GM13977 (cell line): ENCODE data around the gene TVP23B.
"Not testable (repeated sequence)": the region's sequence is repeated elsewhere in the genome, so short reads cannot be mapped to it uniquely, and the experiment has no call there.

Experiments used
- DNase-seq: peaks from one replicate; pipeline ENCODE4 v3.0.0; 2012; ENCODE audit warnings: low spot score
- in situ Hi-C: fragments of 300-500 bp; cut with MboI; formaldehyde crosslinking; loops from one replicate; pipeline ENCODE4 v1.12.0; 2022; ENCODE audit warnings: low sequenced_read_pairs, low pct_unique_long_range_greater_than_20kb, mixed read lengths, inconsistent platforms; ENCODE audit not compliant: unreplicated experiment
- TF ChIP-seq, protein P1 (sequence below): IDR thresholded peaks from 2 replicates; pipeline ENCODE4 v1.5.1; 2012; ENCODE audit warnings: mild to moderate bottlenecking, control low read depth; ENCODE audit not compliant: insufficient read depth; ENCODE audit errors: extremely low read depth, missing control alignments

Gene TVP23B

DNA sequence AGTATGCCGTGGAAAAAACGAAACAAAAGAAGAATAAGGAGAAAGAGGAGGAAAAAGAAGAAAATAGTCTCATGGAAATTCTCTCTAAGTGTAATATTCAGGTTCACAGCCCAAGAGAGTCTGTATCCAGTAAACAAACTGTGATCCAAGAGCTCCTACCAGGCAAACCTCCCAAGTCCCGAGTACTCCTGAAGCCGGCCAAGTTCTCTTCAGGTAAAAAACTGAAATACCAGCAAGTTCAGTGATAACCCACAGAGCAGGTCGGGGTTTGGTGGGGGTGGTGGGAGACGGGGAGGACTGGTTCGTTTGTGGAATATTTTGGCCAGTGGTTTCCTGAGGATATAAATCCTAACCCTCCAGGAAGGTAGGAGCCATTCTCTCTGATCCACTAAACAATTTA lies 8.5 kb upstream of the TVP23B start:
- TF ChIP-seq, protein P1, sequence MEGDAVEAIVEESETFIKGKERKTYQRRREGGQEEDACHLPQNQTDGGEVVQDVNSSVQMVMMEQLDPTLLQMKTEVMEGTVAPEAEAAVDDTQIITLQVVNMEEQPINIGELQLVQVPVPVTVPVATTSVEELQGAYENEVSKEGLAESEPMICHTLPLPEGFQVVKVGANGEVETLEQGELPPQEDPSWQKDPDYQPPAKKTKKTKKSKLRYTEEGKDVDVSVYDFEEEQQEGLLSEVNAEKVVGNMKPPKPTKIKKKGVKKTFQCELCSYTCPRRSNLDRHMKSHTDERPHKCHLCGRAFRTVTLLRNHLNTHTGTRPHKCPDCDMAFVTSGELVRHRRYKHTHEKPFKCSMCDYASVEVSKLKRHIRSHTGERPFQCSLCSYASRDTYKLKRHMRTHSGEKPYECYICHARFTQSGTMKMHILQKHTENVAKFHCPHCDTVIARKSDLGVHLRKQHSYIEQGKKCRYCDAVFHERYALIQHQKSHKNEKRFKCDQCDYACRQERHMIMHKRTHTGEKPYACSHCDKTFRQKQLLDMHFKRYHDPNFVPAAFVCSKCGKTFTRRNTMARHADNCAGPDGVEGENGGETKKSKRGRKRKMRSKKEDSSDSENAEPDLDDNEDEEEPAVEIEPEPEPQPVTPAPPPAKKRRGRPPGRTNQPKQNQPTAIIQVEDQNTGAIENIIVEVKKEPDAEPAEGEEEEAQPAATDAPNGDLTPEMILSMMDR, result no peak
- in situ Hi-C loops, result no loop called here
- no peak for DNase-seq

DNA sequence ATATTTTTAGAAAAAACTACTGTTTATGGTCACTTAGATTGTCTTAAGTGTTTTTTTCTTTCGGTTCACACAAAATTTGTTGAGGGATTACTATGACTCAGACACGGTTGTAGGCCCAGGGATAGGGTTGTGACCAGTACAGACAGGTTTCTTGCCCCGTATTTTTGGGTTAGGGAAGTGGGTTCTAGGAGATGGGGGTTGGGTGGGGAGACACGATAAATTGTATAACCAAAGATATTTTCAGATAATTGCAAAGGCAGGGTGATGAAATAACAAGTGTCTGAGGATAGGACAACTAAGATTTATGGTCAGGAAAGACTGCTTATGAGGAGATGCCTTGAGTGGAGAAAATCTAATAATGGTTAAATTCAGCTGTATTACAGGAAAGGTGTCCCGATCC lies 822 bp downstream of the TVP23B start:
- in situ Hi-C loops, DNase-seq: not testable (repeated sequence)

DNA sequence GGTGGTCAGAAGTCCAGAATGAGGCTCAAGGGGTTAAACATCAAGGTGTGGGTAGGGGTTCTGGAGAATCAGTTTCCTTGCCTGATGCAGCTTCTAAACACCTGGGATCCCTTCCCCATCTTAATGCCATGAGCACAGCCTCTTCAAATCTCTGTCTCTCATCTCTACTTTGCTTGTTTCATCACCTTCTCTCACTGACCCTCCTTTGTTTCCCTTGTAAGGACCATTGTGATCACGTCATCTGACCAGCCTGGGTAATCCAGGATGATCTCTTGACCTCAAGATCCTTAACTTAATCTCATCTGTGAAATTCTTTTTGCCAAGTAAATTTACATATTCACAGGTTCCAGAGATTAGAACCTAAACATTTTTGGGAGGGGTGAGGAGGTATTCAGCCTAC lies 5.0 kb downstream of the TVP23B start:
- in situ Hi-C loops, DNase-seq: not testable (repeated sequence)

DNA sequence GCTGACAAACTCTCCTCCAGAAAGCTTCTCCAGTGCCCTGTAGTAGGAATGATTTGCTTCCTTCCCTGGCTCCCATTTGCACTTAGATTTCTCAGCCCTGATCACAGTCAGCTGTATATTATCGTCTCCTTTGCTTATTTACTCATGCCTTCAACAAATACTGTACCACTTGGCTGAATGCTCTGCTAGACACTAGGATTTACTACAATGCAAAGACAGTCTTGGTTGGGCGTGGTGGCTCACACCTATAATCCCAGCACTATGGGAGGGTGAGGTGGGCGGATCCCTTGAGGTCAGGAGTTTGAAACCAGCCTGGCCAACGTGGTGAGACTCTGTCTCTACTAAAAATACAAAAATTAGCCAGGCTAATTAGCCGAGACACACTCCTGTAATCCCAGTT lies 5.9 kb downstream of the TVP23B start:
- in situ Hi-C loops, DNase-seq: not testable (repeated sequence)

DNA sequence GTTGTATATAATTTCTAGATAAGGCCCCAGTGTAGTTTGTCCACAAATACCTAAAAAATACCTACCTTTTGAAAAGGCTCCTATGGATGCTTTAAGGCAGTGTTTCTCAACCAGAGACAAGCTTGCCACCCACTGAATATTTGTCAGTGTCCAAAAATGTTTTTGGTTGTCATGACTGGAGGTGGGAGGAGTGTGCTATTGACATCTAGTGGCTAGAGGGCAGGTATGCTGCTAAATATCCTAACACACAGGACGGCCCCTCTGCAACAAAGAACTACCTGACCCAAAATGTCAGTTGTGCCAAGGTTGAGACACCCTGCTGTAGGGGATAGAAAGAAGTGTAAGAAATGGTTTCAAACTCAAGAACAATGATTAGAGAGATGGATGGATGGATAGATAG lies 10.4 kb downstream of the TVP23B start:
- TF ChIP-seq, protein P1, result peak; percentile 12
- in situ Hi-C loops, DNase-seq: not testable (repeated sequence)

DNA sequence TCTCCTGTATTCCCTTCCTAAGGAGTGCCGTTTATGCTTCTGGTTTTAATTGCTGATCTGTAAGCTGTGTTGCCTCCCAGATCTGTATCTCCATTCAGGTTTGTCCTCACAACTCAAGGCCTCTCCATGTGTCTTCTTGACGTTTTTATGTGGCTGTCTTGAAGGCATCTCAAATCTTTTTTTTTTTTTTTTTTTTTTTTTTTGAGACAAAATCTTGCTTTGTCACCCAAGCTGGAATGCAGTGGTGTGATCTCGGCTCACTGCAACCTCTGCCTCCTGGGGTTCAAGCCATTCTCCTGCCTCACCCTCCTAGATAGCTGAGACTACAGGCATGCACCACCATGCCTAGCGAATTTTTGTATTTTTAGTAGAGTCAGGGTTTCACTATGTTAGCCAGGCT lies 13.9 kb downstream of the TVP23B start:
- in situ Hi-C loops, DNase-seq: not testable (repeated sequence)

DNA sequence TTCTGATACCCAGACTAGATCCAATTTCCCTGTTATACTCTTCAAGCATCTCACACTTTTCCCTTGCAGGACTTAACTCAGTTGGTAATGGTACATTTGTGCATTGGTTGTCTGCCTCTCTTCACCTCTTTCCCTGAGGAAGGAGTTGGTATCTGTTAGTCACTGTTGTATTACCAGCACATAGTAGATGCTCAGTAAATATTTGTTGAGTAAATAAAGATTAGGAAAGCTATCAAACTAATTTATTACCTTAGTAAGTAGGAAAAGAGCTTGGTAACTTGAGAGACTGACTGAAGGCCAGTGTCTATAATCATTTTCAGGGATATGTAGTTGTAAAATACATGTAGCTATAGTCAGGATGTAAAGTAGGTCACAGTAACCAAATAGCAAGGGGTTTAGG lies 15.9 kb downstream of the TVP23B start:
- in situ Hi-C loops, DNase-seq: not testable (repeated sequence)

DNA sequence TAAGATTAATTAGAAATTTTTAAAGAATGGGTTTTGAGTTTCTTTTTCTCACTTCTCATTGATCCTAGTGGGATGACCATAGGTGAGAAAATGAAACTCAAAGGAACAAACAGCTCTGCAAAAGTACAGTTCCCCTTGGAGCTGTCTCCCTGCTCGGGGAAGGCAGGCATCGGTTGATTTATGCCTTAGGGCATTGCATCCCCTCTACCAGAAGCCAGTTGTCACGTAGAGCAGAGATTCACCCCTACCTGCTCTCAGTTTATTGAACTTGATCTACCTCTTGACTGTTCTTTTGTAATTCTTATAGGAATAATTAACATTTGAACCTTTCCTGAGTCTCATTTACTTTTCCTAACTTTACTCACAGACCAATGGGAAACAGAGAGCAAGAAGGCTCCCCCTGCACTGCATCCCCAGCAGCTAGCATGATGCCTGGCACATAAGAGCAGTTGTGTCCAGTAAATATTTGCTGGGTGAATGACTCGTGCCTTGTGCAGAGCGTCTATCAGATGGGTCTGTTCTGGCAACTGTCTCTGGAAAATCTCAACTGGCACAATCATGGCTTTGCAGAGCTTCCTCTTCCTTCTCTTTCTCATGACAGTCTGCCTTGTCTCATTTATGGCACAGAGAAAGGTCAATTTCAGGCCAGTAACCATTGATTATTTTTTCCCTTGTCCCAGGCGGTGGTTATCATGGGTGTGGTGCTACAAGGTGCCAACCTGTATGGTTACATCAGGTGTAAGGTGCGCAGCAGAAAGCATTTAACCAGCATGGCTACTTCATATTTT lies 22.7 kb downstream of the TVP23B start:
- DNase-seq, result not testable (repeated sequence)
- in situ Hi-C loops, result loop anchor here (25.0 kb wide), 2 partner anchors 134 to 209 kb away; partner anchors contain the start of gene FAM83G

DNA sequence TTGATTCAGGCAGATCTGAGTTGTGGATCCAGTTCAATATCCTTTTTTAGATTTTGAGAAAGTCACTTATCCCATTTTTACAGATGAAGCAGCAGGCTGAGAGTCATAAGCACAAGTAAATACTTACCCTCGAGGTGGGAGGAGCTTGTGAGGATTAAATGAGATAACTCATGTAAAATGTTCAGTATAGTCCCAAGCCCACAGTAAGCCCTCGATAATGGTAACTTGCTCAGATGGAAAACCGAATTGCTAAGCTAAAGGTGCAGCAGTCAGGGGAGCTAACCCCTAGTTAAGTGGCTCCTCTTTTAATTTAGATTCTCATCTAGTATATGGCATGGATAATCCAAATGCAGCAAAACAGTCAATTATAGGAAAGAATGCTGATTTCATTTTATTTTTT lies 34.9 kb downstream of the TVP23B start:
- DNase-seq, result not testable (repeated sequence)
- in situ Hi-C loops, result loop anchor here (25.0 kb wide), 2 partner anchors 121 to 196 kb away; partner anchors contain the start of gene FAM83G

DNA sequence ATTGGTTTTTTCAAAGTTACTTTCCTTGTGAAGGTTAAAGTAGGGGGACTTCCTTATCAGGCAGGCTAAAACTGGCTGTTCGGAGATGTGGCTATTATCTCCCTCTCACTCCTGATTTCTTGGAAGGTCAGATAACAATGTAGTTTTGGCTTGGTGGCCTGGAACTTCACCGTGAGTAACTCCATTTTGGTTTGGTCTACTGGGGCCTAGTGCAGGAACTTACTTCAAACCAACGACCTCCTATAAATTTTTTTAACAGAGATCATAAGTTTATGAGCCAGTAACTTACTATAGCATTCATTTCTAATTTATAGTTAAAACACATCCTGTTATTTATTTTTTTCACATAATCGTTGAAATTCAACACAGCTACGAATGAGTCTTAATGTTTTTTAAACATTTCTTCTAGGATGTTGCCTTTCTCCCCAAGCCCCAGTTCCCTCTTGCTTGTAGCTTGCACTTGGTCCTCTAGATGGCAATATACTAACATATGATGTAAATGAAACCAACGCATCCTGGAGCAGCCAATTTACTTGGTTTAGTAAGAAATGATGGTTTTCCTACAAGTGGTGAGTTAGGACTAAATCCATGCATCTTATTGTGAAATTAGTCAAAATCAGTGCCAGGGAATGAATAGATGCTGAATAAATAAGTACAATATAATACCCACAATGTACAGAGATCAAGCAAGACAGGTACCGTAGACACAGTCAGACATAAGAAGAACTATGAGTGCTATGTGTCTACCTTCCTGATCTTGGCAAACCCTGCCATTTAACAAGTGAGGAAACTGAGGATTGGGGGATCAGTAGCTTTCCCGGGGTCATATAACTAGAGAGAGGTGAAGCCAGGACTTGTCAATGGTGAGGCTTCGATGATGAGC lies 35.7 kb downstream of the TVP23B start:
- peak; percentile 10 for DNase-seq
- TF ChIP-seq, protein P1, result peak; percentile 67
- in situ Hi-C loops, result loop anchor here (25.0 kb wide), 2 partner anchors 121 to 196 kb away; partner anchors contain the start of gene FAM83G

DNA sequence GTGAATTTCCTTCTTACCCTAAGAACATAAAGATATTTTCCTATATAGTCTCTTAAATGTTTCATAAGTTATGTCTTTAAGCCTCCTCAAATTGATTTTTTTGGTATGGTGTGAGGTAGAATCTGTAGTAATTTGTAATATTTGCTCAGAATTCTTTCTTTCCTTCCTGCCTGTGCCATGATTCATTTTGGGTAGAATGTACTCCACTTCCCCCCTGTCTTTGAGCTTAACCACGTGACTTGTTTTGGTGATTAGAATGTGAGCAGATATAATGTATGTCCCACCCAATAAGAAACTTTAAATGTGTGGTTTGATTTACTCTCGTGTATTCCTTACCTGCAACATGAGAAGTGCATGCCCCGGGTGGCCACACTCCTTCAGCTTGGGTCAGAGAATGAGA lies 40.4 kb downstream of the TVP23B start:
- in situ Hi-C loops, result loop anchor here (25.0 kb wide), 2 partner anchors 116 to 191 kb away; partner anchors contain the start of gene FAM83G

DNA sequence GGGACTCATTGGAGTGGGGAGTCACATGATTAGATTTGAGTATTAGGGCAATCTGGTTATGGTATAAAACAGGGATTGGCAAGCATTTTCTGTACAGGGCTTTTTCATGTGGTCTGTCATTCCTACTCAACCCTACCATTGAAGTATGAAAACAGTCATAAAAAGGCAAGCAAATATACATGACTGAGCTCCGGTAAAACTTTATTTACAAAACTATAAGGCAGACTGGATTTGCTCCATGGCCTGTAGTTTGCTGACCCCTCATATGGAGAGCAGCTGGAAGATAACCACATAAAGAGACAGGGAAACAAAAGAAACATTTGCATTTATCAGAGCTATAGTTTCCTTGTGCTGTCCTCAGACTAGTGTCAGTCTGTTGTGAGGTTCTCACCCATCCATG lies 46.6 kb downstream of the TVP23B start:
- DNase-seq, in situ Hi-C loops: not testable (repeated sequence)

More for the DNA sequence above, 40.4 kb downstream of the TVP23B start:
- not testable (repeated sequence) for DNase-seq
